Uterus (tissue), 4 donors: Measurements from ENCODE around the gene NR1I3. TPM values are rescaled to one million over a fixed set of nuclear protein-coding genes. Genes with fewer than 3 reads are reported as not detected.

Experiments
- DNase-seq, 2 donors: peaks; one replicate each; pipeline ENCODE4 v3.0.0-alpha.2; 2019 to 2020
- H3K27ac ChIP-seq, 2 donors: fragments of 200-600 bp; sonication (generic); 1 replicate in 1 of 2; 2 replicates in 1 of 2; pipeline ENCODE4 v1.5.1; 2016 to 2018
- H3K27me3 ChIP-seq, 2 donors: fragments of 200-600 bp; sonication (generic); one replicate each; pipeline ENCODE4 v1.5.1; 2018 to 2019; ENCODE audit warnings: control low read depth in 1 of 2
- H3K36me3 ChIP-seq, 2 donors: fragments of 200-600 bp; sonication (generic); one replicate each; pipeline ENCODE4 v1.5.1; 2019; ENCODE audit warnings: control low read depth in 1 of 2
- H3K4me1 ChIP-seq, 2 donors: fragments of 200-600 bp; sonication (generic); one replicate each; pipeline ENCODE4 v1.5.1; 2018 to 2019; ENCODE audit warnings: control low read depth in 1 of 2
- H3K4me3 ChIP-seq, 2 donors: fragments of 200-600 bp; sonication (generic); 1 replicate in 1 of 2; 2 replicates in 1 of 2; pipeline ENCODE4 v1.5.1; 2018 to 2019; ENCODE audit warnings: mild to moderate bottlenecking in 1 of 2
- H3K9me3 ChIP-seq, 2 donors: fragments of 200-600 bp; sonication (generic); one replicate each; pipeline ENCODE4 v1.5.1; 2019; ENCODE audit warnings: control low read depth in 1 of 2
- CTCF ChIP-seq, 4 experiments: fragments of 200-600 bp in 2 of 4; fragments of 450-650 bp in 2 of 4; sonication (generic) in 2 of 4; IDR thresholded peaks; one replicate each; pipeline ENCODE4 v1.5.1; 2016 to 2019; ENCODE audit warnings: antibody characterized with exemption in 4 of 4, mild to moderate bottlenecking in 2 of 4, moderate library complexity in 1 of 4
- POLR2A ChIP-seq, 2 donors: fragments of 450-650 bp; IDR thresholded peaks; one replicate each; pipeline ENCODE4 v1.6.1; 2016; ENCODE audit warnings: antibody characterized with exemption in 2 of 2, mild to moderate bottlenecking in 1 of 2, moderate library complexity in 1 of 2
- intact Hi-C: fragments of 100-400 bp; cut with DNase I; formaldehyde crosslinking; loops from one replicate; pipeline ENCODE4 v1.15.1; 2023; ENCODE audit warnings: low total_unique reads
- total RNA-seq, 4 donors: library from RNA; depleted of rRNA in 3 of 4; stranded (reverse); fragments of >200 nt in 3 of 4; gene quantifications; one replicate each; pipeline versions ENCODE4 v1.1.0 to v1.2.4, GENCODE V29; 2014 to 2023
- donor health status: DM: yes; HTN: yes; CAD: no.

Gene NR1I3
- total RNA-seq, 4 donors from 2014 or later: not detected

GRCh38 chr1:161214369-161214768, 23.6 kb downstream of the NR1I3 start:
- Histone ChIP-seq H3K9me3 (no peaks in the 10 kb centered on the region), H3K36me3 (no peaks in the 10 kb centered on the region), H3K27ac (no peak overlapping the region), H3K4me3 (no peak overlapping the region), H3K4me1 (no peaks in the 10 kb centered on the region), H3K27me3 (no peaks in the 10 kb centered on the region)
- no peak for DNase-seq
- TF ChIP-seq POLR2A (IDR thresholded peaks at IDR 0.05) (no peak), CTCF (IDR thresholded peaks at IDR 0.05) (no peak)
- intact Hi-C loops: loop anchor here (10.0 kb wide), 1 partner anchor 1010 kb away; the partner anchor contains the start of gene PEA15

GRCh38 chr1:161209790-161210409, 28.1 kb downstream of the NR1I3 start:
- H3K4me1 ChIP-seq: peaks cover 4 to 9% of the 10 kb centered on the region in 2 donors
- intact Hi-C loops: loop anchor here (10.0 kb wide), 1 partner anchor 1005 kb away; the partner anchor contains the start of gene PEA15
- DNase-seq: peak; percentile 71 to 78
- H3K4me3 ChIP-seq: no peak overlapping the region
- H3K27ac ChIP-seq: no peak overlapping the region
- no peaks in the 10 kb centered on the region for H3K27me3 ChIP-seq
- H3K36me3 ChIP-seq: no peaks in the 10 kb centered on the region
- no peaks in the 10 kb centered on the region for H3K9me3 ChIP-seq
- TF ChIP-seq CTCF (IDR thresholded peaks at IDR 0.05): peak; percentile 82 to 87 (median 82)
- TF ChIP-seq POLR2A (IDR thresholded peaks at IDR 0.05): no peak

GRCh38 chr1:161207173-161207572, 30.8 kb downstream of the NR1I3 start:
- DNase-seq: peak; percentile 60 to 77
- no peaks in the 10 kb centered on the region for H3K9me3 ChIP-seq
- TF ChIP-seq POLR2A (IDR thresholded peaks at IDR 0.05) (peak in 1 of 2 donors; percentile 34), CTCF (IDR thresholded peaks at IDR 0.05) (no peak)
- peaks cover 9 to 12% of the 10 kb centered on the region in 2 donors for H3K4me1 ChIP-seq
- intact Hi-C loops: no loop called here
- no peaks in the 10 kb centered on the region for H3K27me3 ChIP-seq
- no peak overlapping the region for H3K4me3 ChIP-seq
- no peaks in the 10 kb centered on the region for H3K36me3 ChIP-seq
- peak overlapping the region; percentile 77 to 99 for H3K27ac ChIP-seq

- H3K27ac ChIP-seq: peak overlapping the region; percentile 77 to 99
- no peaks in the 10 kb centered on the region for H3K27me3 ChIP-seq
- peaks cover 9 to 12% of the 10 kb centered on the region in 2 donors for H3K4me1 ChIP-seq
- H3K4me3 ChIP-seq: no peak overlapping the region
- DNase-seq: peak in 1 of 2 donors; percentile 44
- intact Hi-C loops: no loop called here
- H3K36me3 ChIP-seq: no peaks in the 10 kb centered on the region
- TF ChIP-seq CTCF (IDR thresholded peaks at IDR 0.05): no peak
- TF ChIP-seq POLR2A (IDR thresholded peaks at IDR 0.05): no peak
- no peaks in the 10 kb centered on the region for H3K9me3 ChIP-seq
Observed at GRCh38 chr1:161206411-161207140, 31.4 kb downstream of the NR1I3 start.
